Measurements from ENCODE around the gene IL26.

The IL26 gene

DNA sequence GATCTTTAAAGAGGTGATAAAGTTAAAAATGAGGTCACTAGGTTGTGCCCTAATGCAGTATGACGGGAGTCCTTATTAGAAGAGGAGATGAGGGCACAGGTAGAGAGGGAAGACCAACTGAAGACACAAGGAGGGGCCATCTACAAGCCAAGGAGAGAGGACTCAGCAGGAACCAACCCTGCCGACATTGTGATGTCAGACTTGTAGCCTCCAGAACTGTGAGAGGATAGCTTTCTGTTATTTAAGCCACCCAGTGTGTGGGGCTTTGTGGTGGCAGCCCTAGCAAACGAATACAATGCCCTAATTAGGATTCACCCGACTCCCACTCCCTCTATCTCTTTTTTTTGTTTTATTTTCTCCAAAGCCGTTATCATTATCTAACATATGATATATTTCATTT is 7.9 kb upstream of the IL26 start:
- TF ChIP-seq, protein P1, sequence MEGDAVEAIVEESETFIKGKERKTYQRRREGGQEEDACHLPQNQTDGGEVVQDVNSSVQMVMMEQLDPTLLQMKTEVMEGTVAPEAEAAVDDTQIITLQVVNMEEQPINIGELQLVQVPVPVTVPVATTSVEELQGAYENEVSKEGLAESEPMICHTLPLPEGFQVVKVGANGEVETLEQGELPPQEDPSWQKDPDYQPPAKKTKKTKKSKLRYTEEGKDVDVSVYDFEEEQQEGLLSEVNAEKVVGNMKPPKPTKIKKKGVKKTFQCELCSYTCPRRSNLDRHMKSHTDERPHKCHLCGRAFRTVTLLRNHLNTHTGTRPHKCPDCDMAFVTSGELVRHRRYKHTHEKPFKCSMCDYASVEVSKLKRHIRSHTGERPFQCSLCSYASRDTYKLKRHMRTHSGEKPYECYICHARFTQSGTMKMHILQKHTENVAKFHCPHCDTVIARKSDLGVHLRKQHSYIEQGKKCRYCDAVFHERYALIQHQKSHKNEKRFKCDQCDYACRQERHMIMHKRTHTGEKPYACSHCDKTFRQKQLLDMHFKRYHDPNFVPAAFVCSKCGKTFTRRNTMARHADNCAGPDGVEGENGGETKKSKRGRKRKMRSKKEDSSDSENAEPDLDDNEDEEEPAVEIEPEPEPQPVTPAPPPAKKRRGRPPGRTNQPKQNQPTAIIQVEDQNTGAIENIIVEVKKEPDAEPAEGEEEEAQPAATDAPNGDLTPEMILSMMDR (conservative IDR thresholded peaks at IDR 0.05; ENCODE audit: low read depth, low read length), result no peak
- DNase-seq (ENCODE audit: low read depth), result no peak
- H3K4me3 ChIP-seq (ENCODE audit: low read length), result no peak overlapping the region

DNA sequence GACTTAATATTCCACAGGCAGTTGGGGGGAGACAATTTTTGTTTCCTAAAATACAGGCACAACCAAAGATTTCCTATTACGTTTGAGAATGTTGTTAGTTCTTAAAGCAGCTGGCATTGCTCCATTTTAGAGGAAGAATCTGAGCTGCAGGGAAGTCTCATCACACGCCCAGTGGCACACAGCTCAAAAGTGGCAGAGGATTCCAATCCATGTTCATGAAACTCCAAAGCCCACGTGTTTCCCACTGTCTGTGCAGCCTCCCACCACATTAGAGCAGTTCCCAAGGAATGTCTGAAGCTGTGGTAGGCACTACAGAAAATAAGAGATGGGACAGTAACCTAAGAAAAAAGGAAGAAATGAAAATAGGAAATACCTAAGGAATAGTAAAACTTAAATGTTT is 6.1 kb upstream of the IL26 start:
- no peak for DNase-seq (ENCODE audit: low read depth)
- no peak overlapping the region for H3K4me3 ChIP-seq (ENCODE audit: low read length)
- TF ChIP-seq, protein P1 (conservative IDR thresholded peaks at IDR 0.05; ENCODE audit: low read depth, low read length), result no peak

DNA sequence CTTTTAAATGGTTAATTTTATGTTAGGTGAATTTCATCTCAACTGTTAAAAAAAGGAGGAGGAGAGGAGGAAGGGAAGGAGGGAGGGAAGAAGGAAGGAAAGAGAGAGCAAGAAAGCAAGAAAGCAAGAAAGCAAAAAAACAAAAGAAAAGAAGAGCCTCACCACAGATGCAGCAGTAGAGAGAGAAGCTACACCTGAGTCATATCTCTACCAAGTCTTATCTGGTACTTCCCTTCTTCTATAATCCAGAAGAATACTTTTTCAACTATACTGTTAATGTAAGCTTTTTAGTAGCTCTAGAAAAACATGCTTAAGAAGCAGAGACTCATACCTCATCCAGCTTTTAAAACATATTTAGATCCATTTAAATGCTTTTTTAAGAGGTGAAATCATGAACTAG is 5.6 kb upstream of the IL26 start:
- TF ChIP-seq, protein P1 (conservative IDR thresholded peaks at IDR 0.05; ENCODE audit: low read depth, low read length), result no peak
- no peak for DNase-seq (ENCODE audit: low read depth)

DNA sequence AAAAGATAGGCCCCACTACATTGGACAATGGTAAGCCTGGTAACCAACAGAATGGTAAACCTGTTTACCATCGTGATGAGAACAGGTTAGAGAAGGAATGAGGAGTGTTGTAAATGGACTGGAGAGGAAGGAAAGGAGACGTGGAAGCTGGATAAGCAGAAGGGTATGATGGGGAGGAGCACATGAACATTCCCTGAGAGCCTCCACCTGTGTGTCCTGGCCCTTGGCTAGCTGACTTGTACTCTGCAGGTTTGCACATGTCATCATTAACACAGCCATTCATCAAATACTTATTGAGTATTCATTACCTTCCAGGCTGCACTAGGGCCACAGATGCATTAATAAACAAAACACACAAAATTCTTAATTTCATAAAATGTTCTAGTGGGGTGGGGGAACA is 4.3 kb upstream of the IL26 start:
- H3K4me3 ChIP-seq (ENCODE audit: low read length), result no peak overlapping the region
- TF ChIP-seq, protein P1 (conservative IDR thresholded peaks at IDR 0.05; ENCODE audit: low read depth, low read length), result no peak
- no peak for DNase-seq (ENCODE audit: low read depth)

More for the DNA sequence above, 5.6 kb upstream of the IL26 start:
- H3K4me3 ChIP-seq (ENCODE audit: low read length), result no peak overlapping the region

DNA sequence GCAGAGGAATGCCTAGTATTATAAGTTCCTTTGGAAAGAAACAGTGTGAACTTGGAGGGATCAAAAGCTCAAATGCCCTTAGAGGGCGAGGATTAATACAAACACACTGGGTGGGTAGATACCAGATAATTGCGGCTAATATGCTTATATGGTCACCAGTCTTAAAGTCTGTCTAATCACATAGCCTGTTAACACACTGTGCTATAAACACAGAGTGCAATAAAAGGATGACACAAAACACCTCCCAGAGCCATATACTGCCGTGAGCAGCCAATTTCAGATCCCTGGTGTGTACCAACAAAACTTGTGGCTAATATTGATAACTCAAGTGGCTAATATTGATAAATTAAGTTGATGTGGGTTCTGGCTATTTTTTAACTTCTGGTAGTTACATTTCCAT is 1.7 kb upstream of the IL26 start:
- peak; percentile 40 for DNase-seq (ENCODE audit: low read depth)
- TF ChIP-seq, protein P1 (conservative IDR thresholded peaks at IDR 0.05; ENCODE audit: low read depth, low read length), result no peak
- no peak overlapping the region for H3K4me3 ChIP-seq (ENCODE audit: low read length)

DNA sequence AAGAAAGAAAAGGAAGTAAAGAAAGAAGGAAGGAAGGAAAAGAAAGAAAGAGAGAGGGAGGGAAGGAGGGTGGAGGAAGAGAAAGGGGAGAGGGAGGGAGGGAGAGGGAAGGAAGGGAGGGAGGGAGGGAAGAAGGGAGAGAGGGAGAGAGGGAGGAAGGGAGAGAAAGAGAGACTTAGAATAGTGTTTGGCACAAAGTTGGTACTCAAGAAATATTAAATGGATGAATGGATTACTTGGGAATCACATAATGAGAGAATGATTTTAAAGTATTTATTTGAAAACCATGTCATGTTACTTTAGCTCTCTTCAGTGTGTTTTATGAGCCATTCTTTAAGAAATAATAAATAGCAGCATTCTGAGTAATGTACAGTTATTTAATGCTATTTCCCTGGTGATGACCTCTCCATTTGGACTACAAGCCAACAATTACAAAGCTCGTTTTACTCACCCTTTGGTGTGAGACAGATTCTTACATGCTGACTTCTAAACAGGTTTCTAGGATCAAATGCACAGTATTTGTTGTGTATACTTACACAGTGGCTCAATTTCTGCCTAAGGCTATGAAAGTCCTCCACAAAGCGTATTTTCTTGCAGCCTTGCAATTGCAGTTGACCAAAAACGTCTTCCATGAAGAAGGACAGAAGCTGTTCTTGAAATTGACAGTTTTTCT is 861 bp downstream of the IL26 start:
- no peak overlapping the region for H3K4me3 ChIP-seq (ENCODE audit: low read length)
- TF ChIP-seq, protein P1 (conservative IDR thresholded peaks at IDR 0.05; ENCODE audit: low read depth, low read length), result no peak
- no peak for DNase-seq (ENCODE audit: low read depth)

DNA sequence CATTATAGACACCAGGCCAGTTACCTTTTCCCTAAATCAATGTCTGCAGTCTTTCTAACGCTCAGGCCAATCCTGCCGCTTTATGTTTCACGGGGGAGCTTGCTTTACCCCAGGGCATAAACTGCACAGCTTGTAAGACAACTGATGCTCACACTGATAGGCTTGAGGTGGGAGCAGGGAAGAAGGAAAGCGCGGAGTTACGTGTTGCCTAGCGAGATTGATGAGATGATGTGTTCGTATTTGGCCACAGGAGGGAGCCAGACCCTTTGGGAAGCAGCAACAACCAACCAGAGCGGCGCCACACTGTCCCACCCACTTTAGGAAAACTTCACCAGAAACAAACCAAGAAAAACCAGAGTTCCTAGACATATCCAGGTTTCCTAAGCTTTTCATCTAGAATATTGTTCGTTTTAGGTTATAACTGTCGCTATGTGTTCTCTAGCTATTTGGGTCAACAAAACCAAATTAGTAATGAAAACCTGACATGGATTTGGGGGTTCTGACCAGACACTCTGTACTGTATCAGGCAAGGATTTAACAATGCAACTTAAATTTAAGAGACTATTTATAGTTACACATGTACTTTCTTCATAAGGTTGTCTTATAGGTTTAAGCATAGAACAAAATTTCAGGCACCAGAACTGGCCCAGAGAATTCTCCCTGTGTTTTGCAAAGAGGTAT is 2.4 kb downstream of the IL26 start:
- peak overlapping the region; percentile 22 for H3K4me3 ChIP-seq (ENCODE audit: low read length)
- TF ChIP-seq, protein P1 (conservative IDR thresholded peaks at IDR 0.05; ENCODE audit: low read depth, low read length), result peak; percentile 89
- no peak for DNase-seq (ENCODE audit: low read depth)

Measured in retinal pigment epithelial cell (primary cell).